Smooth muscle cell (in vitro differentiated cells): ENCODE measurements around the gene BMPR1B. TPM values are rescaled to one million over a fixed set of nuclear protein-coding genes. Genes with fewer than 3 reads are reported as not detected.

ENCODE experiments used
- DNase-seq: peaks from one replicate; lab custom pipeline; 2025; ENCODE audit not compliant: unreplicated experiment; lab: John Stamatoyannopoulos, UW
- H2AFZ ChIP-seq: fragments of 200-600 bp; sonication (generic); 2 replicates; pipeline ENCODE4 v1.6.0; 2016; ENCODE audit warnings: antibody characterized with exemption, low read depth, mild to moderate bottlenecking
- H3F3A ChIP-seq: fragments of 200-600 bp; sonication (generic); 2 replicates; pipeline ENCODE4 v1.6.0; 2017; ENCODE audit warnings: antibody characterized with exemption, low read depth
- H3K27ac ChIP-seq: fragments of 200-600 bp; sonication (generic); 2 replicates; pipeline ENCODE4 v1.5.1; 2016; ENCODE audit warnings: low read depth, mild to moderate bottlenecking
- H3K27me3 ChIP-seq: fragments of 200-600 bp; sonication (generic); 2 replicates; pipeline ENCODE4 v1.6.1; 2016; ENCODE audit warnings: low read depth, mild to moderate bottlenecking
- H3K36me3 ChIP-seq: fragments of 200-600 bp; sonication (generic); 2 replicates; pipeline ENCODE4 v1.5.1; 2016; ENCODE audit warnings: low read depth
- H3K4me1 ChIP-seq: fragments of 200-600 bp; sonication (generic); 2 replicates; pipeline ENCODE4 v1.5.1; 2016; ENCODE audit warnings: low read depth
- H3K4me2 ChIP-seq: fragments of 200-600 bp; sonication (generic); 2 replicates; pipeline ENCODE4 v1.6.0; 2016; ENCODE audit warnings: mild to moderate bottlenecking
- H3K4me3 ChIP-seq: fragments of 200-600 bp; sonication (generic); 2 replicates; pipeline ENCODE4 v1.5.1; 2016; ENCODE audit warnings: mild to moderate bottlenecking
- H3K79me2 ChIP-seq: fragments of 200-600 bp; sonication (generic); 2 replicates; pipeline ENCODE4 v1.6.0; 2016; ENCODE audit warnings: low read depth, mild to moderate bottlenecking
- H3K9ac ChIP-seq: fragments of 200-600 bp; sonication (generic); 2 replicates; pipeline ENCODE4 v1.6.0; 2016; ENCODE audit warnings: low read depth
- H3K9me3 ChIP-seq: fragments of 200-600 bp; sonication (generic); replicated peaks from 2 replicates; pipeline ENCODE4 v1.5.1; 2016; ENCODE audit warnings: low read depth
- H4K20me1 ChIP-seq: fragments of 200-600 bp; sonication (generic); 2 replicates; pipeline ENCODE4 v1.6.0; 2016; ENCODE audit warnings: low read depth
- WGBS: methylation state at CpG from one replicate; pipeline ENCODE4 v1.1.7; 2016; ENCODE audit warnings: low lambda C conversion rate; 5-methylcytosine and 5-hydroxymethylcytosine counted together
- polyA plus RNA-seq: library from polyadenylated mRNA; unstranded; fragments of >200 nt; fragmentation: Nextera tagmentation; extraction: Ambion mirVana; gene quantifications from 2 replicates; pipeline ENCODE4 v1.2.1, GENCODE V29; 2016
- total RNA-seq: library from RNA; depleted of rRNA; stranded (reverse); fragments of >200 nt; gene quantifications from 2 replicates; pipeline ENCODE4 v1.2.3, GENCODE V29; 2014
- TF ChIP-seq, protein P1 (sequence below): fragments of 200-600 bp; sonication (generic); IDR thresholded peaks from 2 replicates; pipeline ENCODE4 v1.5.1; 2017; ENCODE audit warnings: borderline replicate concordance, mild to moderate bottlenecking, antibody characterized with exemption; ENCODE audit not compliant: insufficient read depth, poor library complexity, severe bottlenecking

BMPR1B gene
- total and polyA plus RNA-seq, 2 experiments from 2014 or later = 0.03 to 1.2 TPM

DNA sequence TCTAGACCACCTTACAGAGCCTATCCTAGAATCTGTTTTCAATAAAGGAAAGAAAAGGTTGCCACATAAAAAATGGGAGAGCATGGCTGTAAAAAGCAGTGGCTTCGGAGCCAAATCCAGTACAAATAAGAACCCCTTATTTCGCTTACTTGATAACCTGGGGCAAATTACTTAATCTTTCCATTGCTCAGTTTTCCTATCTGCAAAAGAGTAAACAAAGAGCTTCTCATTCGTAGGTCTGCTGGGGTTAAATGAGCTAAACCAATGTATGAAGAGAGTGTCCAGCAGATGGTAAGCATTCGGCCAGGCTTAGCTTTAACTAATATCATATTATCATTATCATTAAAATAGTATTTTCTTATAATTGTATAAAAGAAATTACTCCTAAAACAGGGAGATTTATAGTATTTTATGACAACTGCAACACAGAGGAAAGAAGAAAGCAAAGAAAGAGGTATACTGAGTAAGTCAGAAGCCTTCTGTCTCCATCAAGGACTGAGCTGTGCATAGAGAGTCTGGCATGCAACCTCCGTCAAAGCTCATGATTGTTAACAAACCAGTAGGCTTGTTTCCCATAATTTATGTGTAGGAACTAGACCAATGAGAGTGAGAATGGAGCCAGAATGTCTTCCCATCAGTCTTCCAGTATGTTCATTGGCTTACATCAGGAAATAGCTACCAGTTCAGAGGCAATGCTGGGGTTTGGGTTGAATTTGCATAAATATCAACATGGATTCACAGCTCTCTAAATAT is 426.1 kb downstream of the BMPR1B start:
- 82% methylated on average over 5 of the region's 5 CpGs for WGBS
- H4K20me1 ChIP-seq = no peaks in the 10 kb centered on the region
- H3K4me3 ChIP-seq = no peak overlapping the region
- no peaks in the 10 kb centered on the region for H3K36me3 ChIP-seq
- no peaks in the 10 kb centered on the region for H3F3A ChIP-seq
- H3K79me2 ChIP-seq = no peaks in the 10 kb centered on the region
- H2AFZ ChIP-seq = no peak overlapping the region
- no peak overlapping the region for H3K9ac ChIP-seq
- H3K27me3 ChIP-seq = no peaks in the 10 kb centered on the region
- no peak for DNase-seq
- TF ChIP-seq, protein P1, sequence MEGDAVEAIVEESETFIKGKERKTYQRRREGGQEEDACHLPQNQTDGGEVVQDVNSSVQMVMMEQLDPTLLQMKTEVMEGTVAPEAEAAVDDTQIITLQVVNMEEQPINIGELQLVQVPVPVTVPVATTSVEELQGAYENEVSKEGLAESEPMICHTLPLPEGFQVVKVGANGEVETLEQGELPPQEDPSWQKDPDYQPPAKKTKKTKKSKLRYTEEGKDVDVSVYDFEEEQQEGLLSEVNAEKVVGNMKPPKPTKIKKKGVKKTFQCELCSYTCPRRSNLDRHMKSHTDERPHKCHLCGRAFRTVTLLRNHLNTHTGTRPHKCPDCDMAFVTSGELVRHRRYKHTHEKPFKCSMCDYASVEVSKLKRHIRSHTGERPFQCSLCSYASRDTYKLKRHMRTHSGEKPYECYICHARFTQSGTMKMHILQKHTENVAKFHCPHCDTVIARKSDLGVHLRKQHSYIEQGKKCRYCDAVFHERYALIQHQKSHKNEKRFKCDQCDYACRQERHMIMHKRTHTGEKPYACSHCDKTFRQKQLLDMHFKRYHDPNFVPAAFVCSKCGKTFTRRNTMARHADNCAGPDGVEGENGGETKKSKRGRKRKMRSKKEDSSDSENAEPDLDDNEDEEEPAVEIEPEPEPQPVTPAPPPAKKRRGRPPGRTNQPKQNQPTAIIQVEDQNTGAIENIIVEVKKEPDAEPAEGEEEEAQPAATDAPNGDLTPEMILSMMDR = no peak
- peaks cover 20% of the 10 kb centered on the region for H3K4me1 ChIP-seq
- H3K27ac ChIP-seq = no peak overlapping the region
- H3K4me2 ChIP-seq = no peak overlapping the region
- no peaks in the 10 kb centered on the region for H3K9me3 ChIP-seq

DNA sequence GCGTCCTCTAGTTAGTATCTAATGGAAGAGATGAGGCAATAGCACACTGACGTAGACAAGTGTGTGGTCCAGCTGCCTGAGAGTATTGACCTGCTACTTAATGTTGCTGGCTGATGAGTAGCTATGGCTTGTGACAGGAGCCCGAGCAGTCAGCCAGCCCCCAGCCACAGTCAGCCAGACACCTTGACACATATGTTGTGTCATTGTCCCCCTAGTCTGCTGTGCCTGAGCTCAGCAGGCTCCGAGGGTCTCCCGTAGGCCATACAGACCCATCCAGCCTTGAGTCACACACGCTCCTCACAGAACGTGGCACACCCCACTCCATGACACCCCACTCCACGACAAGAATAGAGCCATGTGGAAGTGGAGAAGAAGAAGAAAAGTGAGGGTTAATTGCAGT is 428.9 kb downstream of the BMPR1B start:
- Histone ChIP-seq H3K36me3 (no peaks in the 10 kb centered on the region), H3K4me3 (no peak overlapping the region), H3F3A (no peaks in the 10 kb centered on the region), H3K27ac (no peak overlapping the region), H3K4me1 (peaks cover 6% of the 10 kb centered on the region), H3K79me2 (no peaks in the 10 kb centered on the region), H3K9me3 (no peaks in the 10 kb centered on the region), H4K20me1 (no peaks in the 10 kb centered on the region), H2AFZ (no peak overlapping the region), H3K4me2 (no peak overlapping the region), H3K27me3 (no peaks in the 10 kb centered on the region), H3K9ac (no peak overlapping the region)
- no peak for DNase-seq
- TF ChIP-seq, protein P1 = no peak
- 89% methylated on average over 8 of the region's 8 CpGs for WGBS

- Histone ChIP-seq H3K36me3 (no peaks in the 10 kb centered on the region), H3K9me3 (no peaks in the 10 kb centered on the region), H3K9ac (no peak overlapping the region), H3K4me1 (no peaks in the 10 kb centered on the region), H3K27ac (no peak overlapping the region), H3K4me3 (no peak overlapping the region), H3K4me2 (no peak overlapping the region), H4K20me1 (no peaks in the 10 kb centered on the region), H3K27me3 (no peaks in the 10 kb centered on the region), H2AFZ (no peak overlapping the region), H3K79me2 (no peaks in the 10 kb centered on the region), H3F3A (no peaks in the 10 kb centered on the region)
- WGBS = 84% methylated on average over 5 of the region's 5 CpGs
- DNase-seq = no peak
- TF ChIP-seq, protein P1 = no peak
Measured at GRCh38 chr4:95188701-95189370, 431.1 kb downstream of the BMPR1B start.
